Mucosa of gallbladder (tissue), 1 donor: ENCODE results near the gene ARID1B. TPM values are rescaled to one million over a fixed set of nuclear protein-coding genes. Genes with fewer than 3 reads are reported as not detected.

Experiments used
- DNase-seq: peaks from one replicate; pipeline ENCODE4 v3.0.0-alpha.2; 2020; ENCODE audit warnings: low spot score
- total RNA-seq: library from RNA; stranded (reverse); gene quantifications from one replicate; pipeline ENCODE4 v1.2.1, GENCODE V29; 2021
- donor health status: DM: no; HTN: no; CAD: no.

The ARID1B gene
- total RNA-seq, 1 donor from 2014 or later = 101 TPM

DNA sequence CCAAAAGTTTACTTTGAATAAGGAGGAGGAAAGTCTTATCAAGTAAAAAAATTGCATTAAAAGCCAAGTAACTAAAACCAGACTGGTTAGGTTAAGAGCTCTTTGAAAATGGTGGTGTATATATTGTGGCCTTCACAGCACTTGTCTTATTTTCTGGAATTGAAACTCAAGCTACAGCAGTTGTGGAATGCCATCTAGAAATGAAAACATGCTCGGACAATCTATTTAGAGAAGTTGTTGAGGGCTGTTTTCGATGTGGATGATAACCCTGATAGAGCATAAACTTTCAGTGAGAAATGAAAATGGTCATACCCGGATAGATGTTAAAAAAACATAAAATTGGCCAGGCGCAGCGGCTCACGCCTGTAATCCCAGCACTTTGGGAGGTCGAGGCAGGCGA is 47.0 kb downstream of the ARID1B start:
- no peak for DNase-seq

- DNase-seq = no peak
Measured at GRCh38 chr6:156825475-156825874, 48.3 kb downstream of the ARID1B start.

GRCh38 chr6:156826290-156826955 is 49.2 kb downstream of the ARID1B start:
- DNase-seq = no peak

DNA sequence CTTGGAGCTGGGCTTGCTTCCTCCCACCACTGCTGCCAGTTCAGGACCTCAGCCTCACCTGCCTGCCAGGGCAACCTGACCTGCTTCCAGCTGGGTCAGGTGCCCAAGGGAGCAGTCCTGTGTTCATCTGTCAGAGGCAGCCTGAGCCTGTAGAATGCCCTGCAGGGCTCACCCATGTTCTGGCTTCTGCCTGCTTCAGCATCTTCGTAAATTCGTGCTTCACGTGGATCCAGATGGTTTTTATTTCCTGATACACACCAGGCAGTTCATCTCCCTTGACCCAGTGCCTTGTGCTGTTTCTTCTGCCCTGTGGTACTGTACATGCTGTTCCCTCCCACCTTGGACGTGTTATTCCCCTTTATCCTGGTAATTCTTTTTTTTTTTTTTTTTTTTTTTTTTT is 50.2 kb downstream of the ARID1B start:
- no peak for DNase-seq

- no peak for DNase-seq
Measured at GRCh38 chr6:156828280-156828703, 51.1 kb downstream of the ARID1B start.

GRCh38 chr6:156830126-156830525 is 52.9 kb downstream of the ARID1B start:
- DNase-seq = no peak

DNA sequence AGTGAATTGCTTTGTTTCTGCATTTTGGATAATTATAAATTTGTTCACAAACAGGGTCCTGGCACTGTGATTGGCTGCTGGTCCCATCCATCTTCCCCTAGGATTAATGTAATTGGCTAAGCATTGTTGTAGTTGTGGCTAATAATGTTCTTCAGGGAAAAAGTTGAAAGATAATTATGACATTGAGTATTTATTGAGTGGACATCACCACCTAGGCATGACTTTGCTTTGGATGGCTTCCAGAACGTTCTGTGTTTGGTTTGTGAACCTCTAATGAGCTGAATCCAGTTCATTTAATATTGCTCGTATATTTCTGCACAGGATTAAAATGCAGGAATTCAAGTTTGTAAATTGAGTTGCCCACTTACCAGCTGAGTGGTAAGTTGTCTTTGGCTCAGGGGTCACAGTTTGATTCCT is 55.1 kb downstream of the ARID1B start:
- no peak for DNase-seq

DNA sequence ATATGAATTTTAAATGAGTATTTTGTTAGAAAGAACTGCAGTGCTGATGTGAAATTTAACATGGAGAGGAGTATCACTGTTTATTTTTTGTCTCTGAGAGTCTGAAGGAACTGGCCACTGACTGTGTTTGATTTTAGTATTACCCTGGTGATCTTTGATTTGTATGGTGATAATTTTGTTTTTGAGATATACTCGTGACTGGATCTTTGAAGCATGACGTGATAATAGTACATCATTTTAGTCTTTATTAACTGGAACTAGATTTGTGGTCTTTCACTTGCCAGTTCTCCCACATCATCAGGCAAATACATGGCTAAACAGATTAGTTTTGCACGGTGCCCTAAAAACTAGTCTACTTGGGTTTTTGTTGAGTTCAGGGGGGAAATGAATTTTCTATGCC is 55.5 kb downstream of the ARID1B start:
- DNase-seq = no peak

GRCh38 chr6:156833755-156834154 is 56.6 kb downstream of the ARID1B start:
- DNase-seq = no peak

DNA sequence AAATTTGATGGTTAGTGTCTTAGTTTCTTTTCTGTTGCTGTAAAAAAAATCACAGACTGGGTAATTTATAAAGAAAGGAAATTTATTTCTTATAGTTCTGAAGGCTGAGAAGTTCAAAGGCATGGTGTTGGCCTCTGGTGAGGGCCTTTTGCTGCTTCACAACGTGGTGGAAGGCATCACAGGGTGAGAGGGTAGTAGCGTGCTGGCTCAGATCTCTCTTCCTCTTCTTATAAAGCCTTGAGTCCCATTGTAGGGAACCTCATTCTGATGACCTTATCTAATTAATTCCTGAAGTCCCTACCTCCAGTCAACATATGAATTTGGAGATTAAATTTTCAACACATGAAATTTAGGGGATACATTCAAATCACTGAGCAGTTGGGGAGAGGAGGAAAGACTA is 62.0 kb downstream of the ARID1B start:
- DNase-seq = no peak

GRCh38 chr6:156839591-156840001 is 62.4 kb downstream of the ARID1B start:
- DNase-seq = no peak

GRCh38 chr6:156840136-156840535 is 63.0 kb downstream of the ARID1B start:
- no peak for DNase-seq

DNA sequence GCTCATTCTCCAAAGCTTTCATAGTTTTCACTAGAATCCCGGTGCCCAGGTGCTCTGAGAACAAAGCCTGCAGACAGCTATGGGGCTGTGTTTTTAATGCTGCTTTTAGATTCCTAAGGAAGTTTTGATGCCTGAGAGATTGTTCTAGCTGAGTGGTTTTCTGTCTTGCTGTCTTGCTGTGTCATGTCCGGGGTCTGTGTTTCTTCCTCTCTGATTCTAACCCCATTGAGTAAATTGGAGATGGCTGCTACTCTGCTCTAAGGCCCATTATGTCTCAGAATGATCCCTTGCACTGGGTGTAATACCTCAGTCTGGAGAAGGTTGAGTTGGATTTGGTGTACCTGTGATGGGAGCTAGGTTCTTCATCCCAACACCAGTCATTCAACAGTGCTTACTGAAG is 63.4 kb downstream of the ARID1B start:
- DNase-seq = no peak

GRCh38 chr6:156841508-156841907 is 64.3 kb downstream of the ARID1B start:
- no peak for DNase-seq

DNA sequence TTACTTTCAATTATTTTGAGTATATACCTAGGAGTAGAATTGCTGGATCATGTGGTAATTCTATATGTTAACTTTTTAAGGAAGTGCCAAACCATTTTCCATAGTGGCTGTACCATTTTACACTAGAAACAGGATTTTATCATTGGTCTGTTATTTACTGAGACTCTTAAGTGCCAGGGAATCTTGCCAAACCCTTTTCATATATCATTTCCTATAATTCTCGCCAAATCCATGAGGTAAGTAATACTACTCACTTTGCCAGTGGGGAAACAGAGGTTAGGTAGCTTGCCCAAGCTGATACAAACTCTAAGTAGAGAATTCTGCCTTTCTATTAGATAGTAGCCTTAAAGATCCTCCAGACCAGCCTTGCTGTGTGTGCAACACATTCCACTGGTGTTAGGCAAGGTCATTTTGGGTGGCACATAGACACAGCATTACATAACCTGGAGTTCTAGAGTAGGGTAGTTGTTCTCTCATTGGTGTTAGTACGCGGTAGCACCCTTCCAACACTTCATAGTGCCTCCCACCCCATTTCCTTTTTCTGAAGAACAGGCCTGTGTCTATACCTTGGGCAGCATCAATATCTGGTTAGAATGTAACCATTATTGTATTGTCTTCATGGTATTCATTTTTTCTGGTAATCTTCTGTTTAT is 65.5 kb downstream of the ARID1B start:
- DNase-seq = no peak

GRCh38 chr6:156844089-156844488 is 66.9 kb downstream of the ARID1B start:
- DNase-seq = no peak

- no peak for DNase-seq
Measured at GRCh38 chr6:156845454-156846155, 68.4 kb downstream of the ARID1B start.

DNA sequence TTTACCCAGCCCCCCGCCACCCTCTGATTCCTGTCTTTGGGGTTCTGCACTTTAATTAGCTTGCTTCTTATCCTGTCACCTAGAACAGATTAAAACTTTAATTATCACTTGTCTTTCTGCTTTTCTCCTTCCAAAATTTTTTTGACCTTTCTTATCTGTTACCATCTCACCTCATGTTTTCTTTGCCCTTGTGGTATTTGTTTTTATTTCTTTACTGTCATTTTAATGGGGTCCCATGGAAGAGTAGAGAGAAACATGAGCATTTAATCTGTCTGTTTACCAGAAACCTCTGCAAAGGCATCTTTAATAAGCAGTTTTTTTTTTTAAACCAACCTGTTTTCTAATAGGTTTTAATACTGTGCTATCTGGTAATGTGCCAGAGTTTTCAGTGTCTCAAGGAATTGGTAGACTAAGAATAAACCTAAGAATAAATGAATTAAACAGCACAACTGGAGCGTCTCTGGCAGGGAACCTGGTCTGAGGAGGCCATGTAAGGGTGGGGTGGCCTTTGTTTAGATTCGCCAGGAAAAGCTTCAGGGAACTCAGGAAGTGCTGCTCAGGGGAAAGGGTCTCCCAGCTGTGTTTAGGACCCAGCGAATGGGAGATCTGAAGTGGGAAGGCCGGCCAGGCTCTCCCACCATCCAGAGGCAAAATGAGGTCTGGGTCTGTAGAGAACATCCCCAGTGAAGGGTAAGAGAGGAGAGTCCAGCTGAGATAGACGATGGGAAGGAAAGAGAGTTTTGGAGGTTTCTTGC is 69.8 kb downstream of the ARID1B start:
- DNase-seq = no peak

DNA sequence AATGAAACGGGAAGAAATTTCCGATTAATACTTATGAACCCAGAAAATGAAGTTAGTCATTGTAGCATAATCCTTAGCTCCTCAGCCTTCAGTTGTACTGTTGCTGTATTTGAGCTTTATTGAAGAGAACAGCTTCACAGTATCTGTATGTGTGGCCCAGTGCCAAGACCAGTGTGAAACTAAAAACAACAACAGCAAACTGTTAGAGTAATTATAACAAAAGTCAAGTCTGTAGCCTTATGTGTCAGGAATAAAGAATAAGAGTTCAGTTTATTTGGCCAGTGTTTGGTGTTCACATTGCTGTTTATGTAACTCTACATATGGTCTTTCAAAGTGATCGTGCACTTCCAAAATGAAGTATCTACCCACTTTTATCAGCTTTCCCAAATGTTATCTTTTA is 70.9 kb downstream of the ARID1B start:
- DNase-seq = no peak

- DNase-seq = no peak
Measured at GRCh38 chr6:156848533-156848932, 71.4 kb downstream of the ARID1B start.

- no peak for DNase-seq
Measured at GRCh38 chr6:156849806-156850205, 72.6 kb downstream of the ARID1B start.

DNA sequence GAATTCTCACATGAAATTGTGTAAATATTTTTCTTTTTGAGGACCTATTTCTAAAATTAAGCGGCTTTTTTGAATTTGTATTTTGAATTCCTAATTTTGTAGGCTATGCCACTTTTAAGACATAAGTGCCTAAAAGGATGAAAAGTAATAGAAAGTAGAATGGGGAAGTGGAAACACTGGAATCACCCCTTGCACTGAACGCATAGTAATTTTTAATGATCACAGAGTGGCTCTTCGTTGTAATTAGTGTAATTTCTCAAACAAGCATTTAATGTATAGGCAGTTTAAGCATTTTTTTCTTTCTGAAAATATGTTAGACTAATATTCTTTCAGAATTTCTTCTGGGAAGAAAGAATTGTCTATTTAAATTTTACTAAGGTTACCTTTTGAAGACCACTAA is 73.2 kb downstream of the ARID1B start:
- no peak for DNase-seq
